Esophagus muscularis mucosa (tissue), 4 donors: Measurements from ENCODE around the gene FGD2. TPM values are rescaled to one million over a fixed set of nuclear protein-coding genes. Genes with fewer than 3 reads are reported as not detected.

ENCODE experiments used
- DNase-seq: peaks from one replicate; pipeline ENCODE4 v3.0.0-alpha.2; 2017; ENCODE audit errors: extremely low spot score
- H3K27ac ChIP-seq, 4 donors: fragments of 200-600 bp; sonication (generic); replicated peaks in 1 of 4; 1 replicate in 3 of 4; 2 replicates in 1 of 4; pipeline ENCODE4 v1.5.1; 2016 to 2019; ENCODE audit warnings: mild to moderate bottlenecking in 1 of 4
- H3K27me3 ChIP-seq, 4 donors: fragments of 200-600 bp; sonication (generic); one replicate each; pipeline versions ENCODE4 v1.5.1 to v1.6.0; 2016 to 2019
- H3K36me3 ChIP-seq, 4 donors: fragments of 200-600 bp; sonication (generic); one replicate each; pipeline ENCODE4 v1.5.1; 2016 to 2019
- H3K4me1 ChIP-seq, 4 donors: fragments of 200-600 bp; sonication (generic); one replicate each; pipeline ENCODE4 v1.5.1; 2016 to 2019
- H3K4me3 ChIP-seq, 4 donors: fragments of 200-600 bp; sonication (generic); 1 replicate in 2 of 4; 2 replicates in 2 of 4; pipeline ENCODE4 v1.5.1; 2016 to 2019; ENCODE audit warnings: mild to moderate bottlenecking in 4 of 4, moderate library complexity in 1 of 4
- H3K9me3 ChIP-seq, 4 donors: fragments of 200-600 bp; sonication (generic); 1 replicate in 3 of 4; 2 replicates in 1 of 4; pipeline ENCODE4 v1.5.1; 2016 to 2019
- CTCF ChIP-seq, 3 experiments: fragments of 200-600 bp in 2 of 3; fragments of 450-650 bp in 1 of 3; sonication (generic) in 2 of 3; IDR thresholded peaks; one replicate each; pipeline ENCODE4 v1.5.1; 2017 to 2019; ENCODE audit warnings: antibody characterized with exemption in 3 of 3, mild to moderate bottlenecking in 2 of 3, moderate library complexity in 1 of 3
- EP300 ChIP-seq: sonication (generic); formaldehyde crosslinking; IDR thresholded peaks from one replicate; pipeline ENCODE4 v1.6.1; 2017; ENCODE audit warnings: antibody characterized with exemption
- POLR2A ChIP-seq: fragments of 450-650 bp; IDR thresholded peaks from one replicate; pipeline ENCODE4 v1.6.1; 2017; ENCODE audit warnings: antibody characterized with exemption, moderate library complexity, mild to moderate bottlenecking, low read depth
- POLR2AphosphoS5 ChIP-seq, 2 donors: sonication (generic); formaldehyde crosslinking; IDR thresholded peaks; one replicate each; pipeline ENCODE4 v1.6.1; 2017; ENCODE audit warnings: antibody characterized with exemption in 2 of 2
- WGBS: methylation state at CpG from one replicate; pipeline ENCODE4 v1.1.5; 2018; 5-methylcytosine and 5-hydroxymethylcytosine counted together
- intact Hi-C: fragments of 100-400 bp; cut with DNase I; formaldehyde crosslinking; loops from one replicate; pipeline ENCODE4 v1.15.1; 2023
- total RNA-seq, 4 donors: library from RNA; depleted of rRNA; stranded (reverse); fragments of >200 nt; gene quantifications; one replicate each; pipeline versions ENCODE4 v1.1.0 to v1.2.1, GENCODE V29; 2016

The FGD2 gene
- total RNA-seq, 4 donors from 2014 or later: 13.9 to 23.1 (median 19.3) TPM

GRCh38 chr6:37016995-37017394, 11.5 kb downstream of the FGD2 start:
- no peak for DNase-seq
- peak overlapping the region in 3 of 4 donors; percentile 47 to 73 (median 72) for H3K27ac ChIP-seq

GRCh38 chr6:37017606-37018197, 12.2 kb downstream of the FGD2 start:
- H3K4me3 ChIP-seq: no peak overlapping the region
- TF ChIP-seq POLR2AphosphoS5 (IDR thresholded peaks at IDR 0.05): no peak
- no peak for TF ChIP-seq EP300
- no peak for TF ChIP-seq POLR2A
- no peak for TF ChIP-seq CTCF (IDR thresholded peaks at IDR 0.05)
- DNase-seq: no peak
- no peaks in the 10 kb centered on the region for H3K27me3 ChIP-seq
- peaks cover 0 to 5% (median 0%) of the 10 kb centered on the region in 4 donors for H3K36me3 ChIP-seq
- peaks cover 13 to 27% (median 23%) of the 10 kb centered on the region in 4 donors for H3K4me1 ChIP-seq
- H3K27ac ChIP-seq: peak overlapping the region; percentile 47 to 73 (median 69)
- WGBS: 42% methylated on average over 5 of the region's 5 CpGs
- no peaks in the 10 kb centered on the region for H3K9me3 ChIP-seq
- intact Hi-C loops: loop anchor here (5.0 kb wide), 3 partner anchors 40 to 250 kb away; partner anchors contain the start of gene C6orf89

More at GRCh38 chr6:37016995-37017394, 11.5 kb downstream of the FGD2 start:
- Histone ChIP-seq H3K4me3 (no peak overlapping the region), H3K36me3 (peaks cover 0 to 5% (median 0%) of the 10 kb centered on the region in 4 donors), H3K4me1 (peaks cover 13 to 27% (median 23%) of the 10 kb centered on the region in 4 donors), H3K9me3 (no peaks in the 10 kb centered on the region), H3K27me3 (no peaks in the 10 kb centered on the region)
- intact Hi-C loops: loop anchor here (5.0 kb wide), 3 partner anchors 40 to 250 kb away; partner anchors contain the start of gene C6orf89
- 75% methylated on average over 3 of the region's 3 CpGs for WGBS
- TF ChIP-seq CTCF (IDR thresholded peaks at IDR 0.05) (no peak), EP300 (no peak), POLR2AphosphoS5 (IDR thresholded peaks at IDR 0.05) (no peak), POLR2A (no peak)

- H3K36me3 ChIP-seq: peaks cover 0 to 5% (median 0%) of the 10 kb centered on the region in 4 donors
- intact Hi-C loops: loop anchor here (5.0 kb wide), 3 partner anchors 41 to 251 kb away; partner anchors contain the start of gene C6orf89
- peak overlapping the region; percentile 61 to 73 (median 69) for H3K27ac ChIP-seq
- 3% methylated on average over 8 of the region's 8 CpGs for WGBS
- no peaks in the 10 kb centered on the region for H3K27me3 ChIP-seq
- H3K4me1 ChIP-seq: peaks cover 13 to 27% (median 23%) of the 10 kb centered on the region in 4 donors
- no peak overlapping the region for H3K4me3 ChIP-seq
- TF ChIP-seq POLR2AphosphoS5 (IDR thresholded peaks at IDR 0.05): peak; percentile 59 to 72
- TF ChIP-seq CTCF (IDR thresholded peaks at IDR 0.05): peak; percentile 86 to 97 (median 90)
- no peak for TF ChIP-seq POLR2A
- no peak for TF ChIP-seq EP300
- peak; percentile 96 for DNase-seq
- no peaks in the 10 kb centered on the region for H3K9me3 ChIP-seq
Observed at GRCh38 chr6:37018198-37019064, 13.0 kb downstream of the FGD2 start.

- no peak for DNase-seq
- Histone ChIP-seq H3K9me3 (no peaks in the 10 kb centered on the region), H3K4me1 (peaks cover 13 to 27% (median 23%) of the 10 kb centered on the region in 4 donors), H3K27ac (peak overlapping the region; percentile 61 to 73 (median 69)), H3K4me3 (no peak overlapping the region), H3K36me3 (peaks cover 0 to 5% (median 0%) of the 10 kb centered on the region in 4 donors), H3K27me3 (no peaks in the 10 kb centered on the region)
- 36% methylated on average over 2 of the region's 2 CpGs for WGBS
- TF ChIP-seq CTCF (IDR thresholded peaks at IDR 0.05): no peak
- TF ChIP-seq POLR2AphosphoS5 (IDR thresholded peaks at IDR 0.05): peak; percentile 55 to 69
- intact Hi-C loops: loop anchor here (5.0 kb wide), 3 partner anchors 42 to 252 kb away; partner anchors contain the start of gene C6orf89
Observed at GRCh38 chr6:37019065-37019450, 13.6 kb downstream of the FGD2 start.
